HG03060 (cell line): ENCODE measurements around the gene CACNA2D4.
"Not testable (repeated sequence)": the region's sequence is repeated elsewhere in the genome, so short reads cannot be mapped to it uniquely, and the experiment has no call there.

Experiments
- ATAC-seq: cut with Tn5 transposase; IDR thresholded peaks from one replicate; pipeline ENCODE4 v1.9.1; 2021; ENCODE audit warnings: low read depth, moderate number of reproducible peaks; ENCODE audit not compliant: unreplicated experiment

Gene CACNA2D4

GRCh38 chr12:1821805-1822204 lies 96.6 kb downstream of the CACNA2D4 start:
- ATAC-seq, result no peak

DNA sequence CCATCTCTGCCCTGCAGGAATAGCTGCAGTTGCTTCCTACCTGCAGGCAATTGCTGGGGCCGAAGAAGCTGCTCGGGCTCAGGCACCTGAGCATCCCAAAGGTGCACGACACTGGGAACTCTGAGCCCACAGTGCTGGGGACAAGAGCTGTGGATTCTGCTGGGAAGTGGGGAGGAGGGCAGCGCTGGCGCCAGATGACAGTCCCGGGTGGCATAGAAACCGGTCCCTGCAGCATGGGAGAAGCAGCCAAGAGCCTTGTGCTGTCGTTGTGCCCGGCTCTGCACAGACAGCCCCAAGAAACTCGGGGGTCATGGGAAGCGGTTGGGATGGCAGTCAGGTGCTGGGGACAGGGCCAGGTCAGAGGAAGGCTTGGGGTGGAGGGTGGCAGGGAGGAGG lies 97.6 kb downstream of the CACNA2D4 start:
- ATAC-seq, result no peak

GRCh38 chr12:1820191-1820895 lies 98.1 kb downstream of the CACNA2D4 start, which contains the start of gene LRTM2:
Gene LRTM2, plus strand, starts transcription at chr12:1820565. Its CDS starts 7,584 bp downstream, at chr12:1828149.
- no peak for ATAC-seq

DNA sequence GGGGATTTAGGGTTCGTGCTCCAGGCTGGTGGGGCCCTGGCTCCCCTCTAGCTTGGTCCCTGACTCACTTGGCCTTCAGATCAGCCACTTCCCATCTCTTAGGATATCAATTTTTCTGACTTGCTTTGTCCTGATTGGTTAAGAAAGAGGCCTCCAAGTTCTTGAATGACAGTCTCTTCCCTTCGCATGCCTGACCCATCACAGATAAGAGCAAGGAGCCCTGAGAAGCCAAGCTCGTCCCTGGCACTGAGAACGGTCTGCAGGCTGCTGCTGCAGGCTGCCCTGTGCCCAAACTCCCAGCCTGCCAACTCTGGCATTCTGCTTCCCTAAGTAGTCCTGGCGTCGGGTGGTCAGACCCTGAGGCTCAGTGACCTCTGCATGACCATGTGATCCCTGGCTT lies 98.9 kb downstream of the CACNA2D4 start:
- no peak for ATAC-seq

DNA sequence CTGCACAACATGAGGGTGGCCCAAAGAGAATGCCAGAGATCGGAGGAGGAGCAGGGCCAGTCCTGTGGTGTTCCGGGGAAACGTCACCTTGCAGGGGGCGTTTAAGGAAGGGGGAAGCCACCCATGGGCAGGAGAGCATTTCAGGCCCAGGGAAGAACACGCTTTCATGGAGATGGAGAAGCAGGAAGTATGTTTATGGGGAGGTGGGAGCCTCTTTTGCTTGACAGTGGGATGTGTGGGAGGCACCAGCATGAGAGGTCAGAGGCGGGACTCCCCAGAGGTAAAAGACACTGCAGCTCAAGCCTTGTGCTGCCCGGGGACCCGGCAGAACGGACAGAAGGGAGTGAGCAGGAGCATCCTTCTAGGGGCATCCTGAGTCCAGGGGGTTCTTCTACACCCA lies 99.4 kb downstream of the CACNA2D4 start:
- ATAC-seq, result no peak

- not testable (repeated sequence) for ATAC-seq
Observed at GRCh38 chr12:1817928-1818327, 100.5 kb downstream of the CACNA2D4 start.

DNA sequence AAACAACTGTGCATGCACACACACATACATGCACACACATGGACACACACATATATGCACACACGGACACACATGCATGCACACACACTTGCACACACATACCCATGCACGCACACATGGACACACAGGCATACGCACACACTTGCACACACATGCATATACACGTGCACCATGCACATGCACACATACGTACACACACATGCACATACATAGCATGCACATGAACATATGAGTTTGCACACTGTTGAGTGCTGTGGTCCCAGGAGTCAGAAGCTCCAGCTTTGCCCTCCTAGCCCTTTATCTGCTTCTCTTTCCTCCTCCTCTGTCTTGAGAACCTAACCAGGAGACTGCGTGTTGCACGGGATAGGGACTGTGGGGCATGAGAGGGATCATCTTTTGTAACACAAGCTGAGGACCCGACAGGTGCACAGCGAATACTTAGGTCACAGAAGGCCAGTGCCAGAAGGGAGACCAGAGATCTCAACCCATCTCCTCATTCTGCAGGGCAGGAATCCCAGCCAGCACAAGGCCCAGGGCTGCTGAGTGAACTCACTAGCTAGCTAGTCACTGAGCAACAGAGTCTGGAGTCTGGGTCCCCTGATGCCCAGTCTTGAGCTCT lies 101.6 kb downstream of the CACNA2D4 start:
- ATAC-seq, result no peak

- no peak for ATAC-seq
Observed at GRCh38 chr12:1815814-1816729, 102.4 kb downstream of the CACNA2D4 start.

- no peak for ATAC-seq
Observed at GRCh38 chr12:1815108-1815507, 103.3 kb downstream of the CACNA2D4 start.

DNA sequence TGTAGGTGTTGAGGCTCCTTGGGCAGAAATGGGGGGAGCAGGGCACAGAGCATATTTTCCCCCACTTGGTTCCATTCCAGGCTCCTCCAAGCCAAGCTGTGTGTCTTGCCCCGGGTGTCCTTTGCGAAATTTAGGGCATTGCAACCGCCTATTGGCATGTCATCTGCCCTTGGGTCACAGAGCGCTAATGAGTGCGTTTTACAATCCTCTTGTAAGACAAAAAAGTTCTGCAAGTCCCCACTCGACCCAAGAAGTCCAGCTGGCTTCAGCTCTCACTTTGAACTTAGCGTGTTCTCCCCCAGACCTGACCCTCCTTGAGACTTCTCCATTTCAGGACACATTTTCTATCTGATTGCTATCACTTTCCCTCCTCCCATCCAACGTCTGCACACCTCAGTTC lies 104.2 kb downstream of the CACNA2D4 start:
- ATAC-seq, result no peak

GRCh38 chr12:1812650-1813302 lies 105.7 kb downstream of the CACNA2D4 start:
- no peak for ATAC-seq

- ATAC-seq, result no peak
Observed at GRCh38 chr12:1811948-1812291, 106.5 kb downstream of the CACNA2D4 start.

- no peak for ATAC-seq
Observed at GRCh38 chr12:1811281-1811947, 107.0 kb downstream of the CACNA2D4 start.

GRCh38 chr12:1810931-1811280 lies 107.5 kb downstream of the CACNA2D4 start:
- no peak for ATAC-seq

GRCh38 chr12:1810201-1810930 lies 108.1 kb downstream of the CACNA2D4 start:
- ATAC-seq, result no peak

DNA sequence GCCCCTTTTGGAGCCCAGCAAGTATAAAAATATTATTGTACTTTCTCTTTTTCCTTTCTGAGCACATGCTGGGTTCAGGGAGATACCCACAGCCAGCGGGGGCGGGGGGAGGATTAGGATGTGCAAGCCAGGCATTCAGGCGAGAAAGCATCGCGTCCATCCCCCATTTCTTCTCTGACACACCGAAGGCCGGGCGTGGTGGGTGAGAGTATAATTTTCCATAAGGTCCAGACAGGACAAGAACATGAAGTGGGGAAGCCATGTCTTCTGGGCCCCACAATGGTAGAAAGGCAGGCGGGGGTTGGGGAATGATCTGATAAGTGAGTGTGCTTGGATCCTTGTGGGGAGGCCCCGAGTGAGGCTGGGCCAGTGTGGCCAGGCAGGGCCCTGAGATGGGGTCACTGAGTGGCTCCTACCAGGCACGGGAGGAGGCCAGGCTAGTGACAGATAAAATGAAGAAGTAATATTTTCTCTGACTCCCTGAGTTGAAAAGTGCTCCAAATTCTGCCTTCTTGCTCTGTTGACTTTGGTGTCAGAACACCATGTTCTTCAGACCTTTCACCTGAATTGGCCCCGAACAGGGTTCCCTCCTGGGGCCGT lies 108.8 kb downstream of the CACNA2D4 start:
- no peak for ATAC-seq

GRCh38 chr12:1808798-1809480 lies 109.5 kb downstream of the CACNA2D4 start:
- ATAC-seq, result no peak

- no peak for ATAC-seq
Observed at GRCh38 chr12:1808036-1808797, 110.2 kb downstream of the CACNA2D4 start.
